K562 (cell line): ENCODE data around the gene TMEFF2. TPM values are rescaled to one million over a fixed set of nuclear protein-coding genes. Genes with fewer than 3 reads are reported as not detected.
"Not testable (repeated sequence)": the region's sequence is repeated elsewhere in the genome, so short reads cannot be mapped to it uniquely, and the experiment has no call there.

Experiments
- ATAC-seq: fragments of 200-7000 bp; cut with Tn5 transposase; 3 replicates; pipeline ENCODE4 v1.9.1; 2020; ENCODE audit warnings: moderate library complexity
- BruUV-seq: library from RNA; stranded (reverse); fragments of 400-500 nt; replicated peaks from 2 replicates; lab custom pipeline; 2021; lab: Mats Ljungman, UMichigan
- CTCF ChIA-PET: fragments of 300-600 bp; formaldehyde crosslinking; extraction: SDS; loops from one replicate; lab custom pipeline; 2021; ENCODE audit warnings: low intra/inter-chr PET ratio; lab: Yijun Ruan, JAX
- POLR2A ChIA-PET: fragments of 300-600, 350-650 bp; sonication (Branson Sonifier 250); formaldehyde crosslinking; extraction: SDS; loops from one replicate; lab custom pipeline; 2021; ENCODE audit warnings: antibody characterized with exemption, inconsistent platforms; lab: Yijun Ruan, JAX
- DNase-seq, 4 experiments: peaks; one replicate each; pipeline versions ENCODE4 v3.0.0 to v3.0.0-alpha.2; 2011 to 2018; ENCODE audit warnings: low spot score in 3 of 4, mixed read lengths in 3 of 4; ENCODE audit errors: extremely low read depth in 1 of 4
- FAIRE-seq: peaks from 2 replicates; lab custom pipeline; 2011; peaks lifted over from hg19 to GRCh38; lab: Jason Lieb, UNC
- H2AFZ ChIP-seq: 2 replicates; pipeline ENCODE4 v1.6.0; 2011; ENCODE audit warnings: low read depth, low read length, control low read depth, inconsistent platforms
- H3K27ac ChIP-seq: fragments of 200-600 bp; 3 replicates; pipeline ENCODE4 v1.8.0; 2011; ENCODE audit warnings: low read depth, mild to moderate bottlenecking, control low read depth, inconsistent platforms, low read length, moderate library complexity, mixed read lengths; ENCODE audit errors: extremely low read depth
- H3K27me3 ChIP-seq, 2 experiments: fragments of 300-600 bp in 1 of 2; 2 replicates in 1 of 2; 3 replicates in 1 of 2; pipeline versions ENCODE4 v1.6.0 to v1.8.0; 2011; ENCODE audit warnings: inconsistent platforms in 2 of 2, low read length in 2 of 2, mild to moderate bottlenecking in 1 of 2, mixed read lengths in 1 of 2, moderate library complexity in 1 of 2; ENCODE audit not compliant: control insufficient read depth in 2 of 2, insufficient read depth in 2 of 2
- H3K36me3 ChIP-seq: fragments of 300-600 bp; 3 replicates; pipeline ENCODE4 v1.8.0; 2011; ENCODE audit warnings: mild to moderate bottlenecking, low read length, inconsistent platforms; ENCODE audit not compliant: control insufficient read depth, insufficient read depth
- H3K4me1 ChIP-seq, 2 experiments: fragments of 200-600 bp in 1 of 2; replicated peaks in 1 of 2; 2 replicates in 1 of 2; 3 replicates in 1 of 2; pipeline versions ENCODE4 v1.5.1 to v1.8.0; 2011; ENCODE audit warnings: inconsistent platforms in 2 of 2, low read length in 2 of 2, mild to moderate bottlenecking in 1 of 2, mixed read lengths in 1 of 2, moderate library complexity in 1 of 2; ENCODE audit not compliant: control insufficient read depth in 2 of 2, insufficient read depth in 2 of 2
- H3K4me2 ChIP-seq: 2 replicates; pipeline ENCODE4 v1.6.1; 2011; ENCODE audit warnings: low read length, control low read depth, inconsistent platforms, mixed read lengths; ENCODE audit not compliant: insufficient read depth
- H3K4me3 ChIP-seq: fragments of 200-600 bp; sonication (generic), shearing (Covaris generic); 2 replicates; pipeline ENCODE4 v1.5.1; 2016; ENCODE audit warnings: control low read depth, inconsistent platforms
- H3K79me2 ChIP-seq: fragments of 200-600 bp; 3 replicates; pipeline ENCODE4 v1.8.0; 2011; ENCODE audit warnings: low read length, inconsistent platforms; ENCODE audit not compliant: control insufficient read depth, insufficient read depth
- H3K9ac ChIP-seq, 2 experiments: 2 replicates each; pipeline versions ENCODE4 v1.6.0 to v1.6.1; 2011; ENCODE audit warnings: low read depth in 2 of 2, low read length in 2 of 2, control low read depth in 1 of 2, inconsistent platforms in 1 of 2, mild to moderate bottlenecking in 1 of 2, mixed read lengths in 1 of 2; ENCODE audit not compliant: insufficient read depth in 1 of 2
- H3K9me1 ChIP-seq: one replicate; pipeline ENCODE4 v1.6.0; 2011; ENCODE audit warnings: inconsistent platforms, mild to moderate bottlenecking, low read length, moderate library complexity; ENCODE audit not compliant: control insufficient read depth, insufficient read depth
- H3K9me3 ChIP-seq: replicated peaks from 2 replicates; pipeline ENCODE4 v1.5.1; 2011; ENCODE audit warnings: low read depth, low read length, inconsistent platforms; ENCODE audit not compliant: control insufficient read depth, insufficient read depth
- H4K20me1 ChIP-seq: replicated peaks from 2 replicates; pipeline ENCODE4 v1.6.1; 2011; ENCODE audit warnings: low read length, inconsistent platforms, mixed read lengths; ENCODE audit not compliant: control insufficient read depth, insufficient read depth
- ATF7 ChIP-seq: fragments of 450-650 bp; IDR thresholded peaks from 2 replicates; pipeline ENCODE4 v1.7.1; 2014; ENCODE audit warnings: mild to moderate bottlenecking, moderate library complexity
- CBX2 ChIP-seq: fragments of 200-600 bp; sonication (generic); IDR thresholded peaks from one replicate; pipeline ENCODE4 v1.6.1; 2012; ENCODE audit warnings: mild to moderate bottlenecking, low read length, inconsistent platforms; ENCODE audit not compliant: insufficient read depth, poor library complexity, severe bottlenecking
- RHOXF2B ChIP-seq: fragments of 250-450 bp; sonication (Bioruptor Pico); conservative IDR thresholded peaks from 2 replicates; pipeline ENCODE4 v1.5.1; 2021
- SNIP1 ChIP-seq: fragments of 450-650 bp; IDR thresholded peaks from 2 replicates; pipeline ENCODE4 v1.7.1; 2017; ENCODE audit warnings: low read depth, mild to moderate bottlenecking
- ZNF384 ChIP-seq: IDR thresholded peaks from 2 replicates; pipeline ENCODE4 v1.6.1; 2012; ENCODE audit warnings: low read depth, low read length, improper control_type of control experiment
- WGBS: fragments of 100-300 bp; shearing (Covaris generic); methylation state at CpG from one replicate; pipeline ENCODE4 v1.1.6; 2016; ENCODE audit warnings: low coverage, mixed read lengths; ENCODE audit not compliant: insufficient coverage; ENCODE audit errors: missing lambda C conversion rate; 5-methylcytosine and 5-hydroxymethylcytosine counted together
- in situ Hi-C: fragments of 300-500 bp; cut with MboI; formaldehyde crosslinking; loops from 4 replicates; pipeline ENCODE4 v1.15.0; 2018; ENCODE audit warnings: inconsistent platforms, mixed read lengths
- intact Hi-C: fragments of 100-400 bp; cut with micrococcal nuclease; formaldehyde crosslinking; loops from 2 replicates; pipeline ENCODE4 v1.14.2; 2022
- polyA plus RNA-seq, 8 experiments: library from polyadenylated mRNA; depleted of rRNA in 4 of 8; stranded (reverse) in 5 of 8; unstranded in 3 of 8; fragments of >200 nt; fragmentation: Nextera tagmentation in 2 of 8; fragmentation: Illumina TruSeq in 1 of 8; extraction: Ambion mirVana in 2 of 8; extraction: Trizol in 1 of 8; gene quantifications; 2 replicates each; pipeline versions ENCODE4 v1.2.1 to v1.2.3, GENCODE V29; 2011 to 2014; ENCODE audit warnings: inconsistent platforms in 1 of 8, missing spikeins in 1 of 8
- total RNA-seq, 7 experiments: library from RNA; depleted of rRNA in 6 of 7; stranded (reverse); fragments of >200 nt in 6 of 7; fragmentation: Illumina TruSeq in 2 of 7; extraction: Trizol in 2 of 7; gene quantifications; 2 replicates each; pipeline versions ENCODE4 v1.2.1 to v1.2.3, GENCODE V29; 2011 to 2021; ENCODE audit warnings: low replicate concordance in 1 of 7
- TF ChIP-seq, protein P1 (sequence below), 2 experiments: fragments of 450-650 bp; IDR thresholded peaks; 2 replicates each; pipeline ENCODE4 v1.6.1; 2016
- TF ChIP-seq, protein P2 (sequence below): fragments of 250-450 bp; sonication (Bioruptor Pico); IDR thresholded peaks from 2 replicates; pipeline ENCODE4 v1.5.0; 2021
- TF ChIP-seq, protein P3 (sequence below), 2 experiments: fragments of 450-650 bp in 1 of 2; sonication (generic) in 1 of 2; formaldehyde crosslinking; conservative IDR thresholded peaks; 2 replicates each; pipeline versions ENCODE4 v1.4.0 to v1.8.1; 2020 to 2022; ENCODE audit warnings: mild to moderate bottlenecking in 1 of 2, missing genetic modification reagents in 1 of 2
- TF ChIP-seq, protein P4 (sequence below): fragments of 450-650 bp; IDR thresholded peaks from 2 replicates; pipeline ENCODE4 v1.6.1; 2018; ENCODE audit warnings: mild to moderate bottlenecking, low read depth; ENCODE audit not compliant: partially characterized antibody

TMEFF2 gene
- total and polyA plus RNA-seq, 9 of the 15 experiments (the other 6 are each of a cell fraction or from before 2014, with no cell fraction given) = 1.4 TPM; not detected in 8

DNA sequence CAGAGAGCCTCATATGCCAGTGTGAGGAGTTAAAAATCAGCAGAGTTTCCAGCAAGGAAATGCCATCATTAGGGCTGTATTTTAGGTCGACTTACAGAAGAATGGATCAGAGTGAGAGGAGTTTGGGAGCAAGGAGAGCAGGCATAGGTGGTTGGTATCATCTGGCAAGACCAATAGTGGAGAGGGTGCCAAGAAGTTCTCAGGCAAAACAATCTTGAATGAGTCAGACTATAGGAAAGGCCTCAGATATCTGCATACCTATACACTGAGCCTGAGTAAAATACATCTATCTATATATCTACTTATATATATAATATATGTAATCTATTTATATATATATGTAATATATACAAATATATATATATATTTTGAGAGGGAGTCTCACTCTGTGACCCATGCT is 57.3 kb downstream of the TMEFF2 start (continued):
- TF ChIP-seq, protein P1, sequence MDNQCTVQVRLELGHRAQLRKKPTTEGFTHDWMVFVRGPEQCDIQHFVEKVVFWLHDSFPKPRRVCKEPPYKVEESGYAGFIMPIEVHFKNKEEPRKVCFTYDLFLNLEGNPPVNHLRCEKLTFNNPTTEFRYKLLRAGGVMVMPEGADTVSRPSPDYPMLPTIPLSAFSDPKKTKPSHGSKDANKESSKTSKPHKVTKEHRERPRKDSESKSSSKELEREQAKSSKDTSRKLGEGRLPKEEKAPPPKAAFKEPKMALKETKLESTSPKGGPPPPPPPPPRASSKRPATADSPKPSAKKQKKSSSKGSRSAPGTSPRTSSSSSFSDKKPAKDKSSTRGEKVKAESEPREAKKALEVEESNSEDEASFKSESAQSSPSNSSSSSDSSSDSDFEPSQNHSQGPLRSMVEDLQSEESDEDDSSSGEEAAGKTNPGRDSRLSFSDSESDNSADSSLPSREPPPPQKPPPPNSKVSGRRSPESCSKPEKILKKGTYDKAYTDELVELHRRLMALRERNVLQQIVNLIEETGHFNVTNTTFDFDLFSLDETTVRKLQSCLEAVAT (IDR thresholded peaks at IDR 0.05) = no peak
- no peak for TF ChIP-seq ATF7
- TF ChIP-seq, protein P2, sequence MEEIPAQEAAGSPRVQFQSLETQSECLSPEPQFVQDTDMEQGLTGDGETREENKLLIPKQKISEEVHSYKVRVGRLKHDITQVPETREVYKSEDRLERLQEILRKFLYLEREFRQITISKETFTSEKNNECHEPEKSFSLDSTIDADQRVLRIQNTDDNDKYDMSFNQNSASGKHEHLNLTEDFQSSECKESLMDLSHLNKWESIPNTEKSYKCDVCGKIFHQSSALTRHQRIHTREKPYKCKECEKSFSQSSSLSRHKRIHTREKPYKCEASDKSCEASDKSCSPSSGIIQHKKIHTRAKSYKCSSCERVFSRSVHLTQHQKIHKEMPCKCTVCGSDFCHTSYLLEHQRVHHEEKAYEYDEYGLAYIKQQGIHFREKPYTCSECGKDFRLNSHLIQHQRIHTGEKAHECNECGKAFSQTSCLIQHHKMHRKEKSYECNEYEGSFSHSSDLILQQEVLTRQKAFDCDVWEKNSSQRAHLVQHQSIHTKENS (CRISPR knock-in tag) = no peak
- TF ChIP-seq ZNF384 = no peak
- TF ChIP-seq, protein P3, sequence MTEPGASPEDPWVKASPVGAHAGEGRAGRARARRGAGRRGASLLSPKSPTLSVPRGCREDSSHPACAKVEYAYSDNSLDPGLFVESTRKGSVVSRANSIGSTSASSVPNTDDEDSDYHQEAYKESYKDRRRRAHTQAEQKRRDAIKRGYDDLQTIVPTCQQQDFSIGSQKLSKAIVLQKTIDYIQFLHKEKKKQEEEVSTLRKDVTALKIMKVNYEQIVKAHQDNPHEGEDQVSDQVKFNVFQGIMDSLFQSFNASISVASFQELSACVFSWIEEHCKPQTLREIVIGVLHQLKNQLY (CRISPR knock-in tag; conservative IDR thresholded peaks at IDR 0.05) = no peak
- TF ChIP-seq SNIP1 = no peak
- TF ChIP-seq, protein P4, sequence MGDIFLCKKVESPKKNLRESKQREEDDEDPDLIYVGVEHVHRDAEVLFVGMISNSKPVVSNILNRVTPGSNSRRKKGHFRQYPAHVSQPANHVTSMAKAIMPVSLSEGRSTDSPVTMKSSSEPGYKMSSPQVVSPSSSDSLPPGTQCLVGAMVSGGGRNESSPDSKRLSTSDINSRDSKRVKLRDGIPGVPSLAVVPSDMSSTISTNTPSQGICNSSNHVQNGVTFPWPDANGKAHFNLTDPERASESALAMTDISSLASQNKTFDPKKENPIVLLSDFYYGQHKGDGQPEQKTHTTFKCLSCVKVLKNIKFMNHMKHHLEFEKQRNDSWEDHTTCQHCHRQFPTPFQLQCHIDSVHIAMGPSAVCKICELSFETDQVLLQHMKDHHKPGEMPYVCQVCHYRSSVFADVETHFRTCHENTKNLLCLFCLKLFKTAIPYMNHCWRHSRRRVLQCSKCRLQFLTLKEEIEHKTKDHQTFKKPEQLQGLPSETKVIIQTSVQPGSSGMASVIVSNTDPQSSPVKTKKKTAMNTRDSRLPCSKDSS = no peak
- TF ChIP-seq CBX2 = no peak
- TF ChIP-seq RHOXF2B (CRISPR knock-in tag) = no peak

DNA sequence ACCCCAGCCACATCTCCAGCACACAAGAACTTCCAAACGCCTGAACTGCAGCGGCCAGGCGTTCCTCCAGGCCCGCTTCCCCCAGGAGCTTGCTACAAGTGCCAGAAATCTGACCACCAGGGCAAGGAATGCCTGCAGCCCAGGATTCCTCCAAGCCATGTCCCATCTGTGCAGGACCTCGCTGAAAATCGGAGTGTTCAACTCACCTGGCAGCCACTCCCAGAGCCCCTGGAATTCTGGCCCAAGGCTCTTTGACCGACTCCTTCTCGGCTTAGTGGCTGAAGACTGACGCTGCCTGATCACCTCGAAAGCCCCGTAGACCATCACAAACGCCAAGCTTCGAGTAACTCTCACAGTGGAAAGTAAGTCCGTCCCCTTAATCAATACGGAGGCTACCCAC is 62.1 kb downstream of the TMEFF2 start:
- ATAC-seq, H3K27me3 ChIP-seq, H3K9ac ChIP-seq, H2AFZ ChIP-seq, H3K36me3 ChIP-seq, POLR2A ChIA-PET, H3K9me3 ChIP-seq, H3K4me1 ChIP-seq, H3K27ac ChIP-seq, H4K20me1 ChIP-seq, H3K4me2 ChIP-seq, CTCF ChIA-PET, in situ Hi-C loops, DNase-seq, FAIRE-seq, H3K9me1 ChIP-seq, H3K4me3 ChIP-seq, H3K79me2 ChIP-seq, BruUV-seq, intact Hi-C loops: not testable (repeated sequence)
- 48% methylated on average over 12 of the region's 15 CpGs for WGBS

DNA sequence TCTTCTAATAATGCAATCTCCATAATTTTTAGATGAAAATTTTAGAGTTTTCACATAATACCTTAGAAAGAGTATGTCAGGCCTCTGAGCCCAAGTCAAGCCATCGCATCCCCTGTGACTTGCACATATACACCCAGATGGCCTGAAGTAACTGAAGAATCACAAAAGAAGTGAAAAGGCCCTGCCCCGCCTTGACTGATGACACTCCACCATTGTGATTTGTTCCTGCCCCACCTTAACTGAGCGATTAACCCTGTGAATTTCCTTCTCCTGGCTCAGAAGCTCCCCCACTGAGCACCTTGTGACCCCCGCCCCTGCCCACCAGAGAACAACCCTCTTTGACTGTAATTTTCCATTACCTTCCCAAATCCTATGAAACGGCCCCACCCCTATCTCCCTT is 64.4 kb downstream of the TMEFF2 start:
- POLR2A ChIA-PET, DNase-seq, H3K4me2 ChIP-seq, FAIRE-seq, H3K27ac ChIP-seq, H3K9ac ChIP-seq, H2AFZ ChIP-seq, H3K9me3 ChIP-seq, H3K79me2 ChIP-seq, CTCF ChIA-PET, H3K4me1 ChIP-seq, H3K4me3 ChIP-seq, intact Hi-C loops, H3K36me3 ChIP-seq, H3K27me3 ChIP-seq, ATAC-seq, BruUV-seq, H4K20me1 ChIP-seq, H3K9me1 ChIP-seq, in situ Hi-C loops: not testable (repeated sequence)
- 28% methylated on average over 3 of the region's 5 CpGs for WGBS
